HepG2 (cell line): Measurements from ENCODE around the gene TNP2.
A peak's percentile ranks its signal among the peaks of the same experiment; 100 is the strongest.

Source experiments
- MEF2D ChIP-seq: sonication (generic); formaldehyde crosslinking; IDR thresholded peaks from 2 replicates; pipeline ENCODE4 v1.5.1; 2020; ENCODE audit warnings: mild to moderate bottlenecking, missing genetic modification reagents
- NR2F2 ChIP-seq: IDR thresholded peaks from 2 replicates; pipeline ENCODE4 v1.6.1; 2012; ENCODE audit warnings: low read depth, inconsistent platforms, borderline replicate concordance
- RELA ChIP-seq: sonication (generic); formaldehyde crosslinking; IDR thresholded peaks from 2 replicates; pipeline ENCODE4 v1.4.0; 2020; ENCODE audit warnings: missing genetic modification reagents
- TF ChIP-seq, protein P1 (sequence below): sonication (generic); formaldehyde crosslinking; conservative IDR thresholded peaks from 2 replicates; pipeline ENCODE4 v1.4.0; 2020; ENCODE audit warnings: missing genetic modification reagents
- TF ChIP-seq, protein P2 (sequence below): sonication (generic); formaldehyde crosslinking; IDR thresholded peaks from 2 replicates; pipeline ENCODE4 v1.5.0; 2020; ENCODE audit warnings: mild to moderate bottlenecking, missing genetic modification reagents, moderate library complexity
- TF ChIP-seq, protein P3 (sequence below): IDR thresholded peaks from 2 replicates; pipeline ENCODE4 v1.6.1; 2012; ENCODE audit warnings: inconsistent platforms
- TF ChIP-seq, protein P4 (sequence below): sonication (generic); formaldehyde crosslinking; conservative IDR thresholded peaks from 2 replicates; pipeline ENCODE4 v1.8.0; 2022; ENCODE audit warnings: mild to moderate bottlenecking, moderate library complexity, missing genetic modification reagents

DNA sequence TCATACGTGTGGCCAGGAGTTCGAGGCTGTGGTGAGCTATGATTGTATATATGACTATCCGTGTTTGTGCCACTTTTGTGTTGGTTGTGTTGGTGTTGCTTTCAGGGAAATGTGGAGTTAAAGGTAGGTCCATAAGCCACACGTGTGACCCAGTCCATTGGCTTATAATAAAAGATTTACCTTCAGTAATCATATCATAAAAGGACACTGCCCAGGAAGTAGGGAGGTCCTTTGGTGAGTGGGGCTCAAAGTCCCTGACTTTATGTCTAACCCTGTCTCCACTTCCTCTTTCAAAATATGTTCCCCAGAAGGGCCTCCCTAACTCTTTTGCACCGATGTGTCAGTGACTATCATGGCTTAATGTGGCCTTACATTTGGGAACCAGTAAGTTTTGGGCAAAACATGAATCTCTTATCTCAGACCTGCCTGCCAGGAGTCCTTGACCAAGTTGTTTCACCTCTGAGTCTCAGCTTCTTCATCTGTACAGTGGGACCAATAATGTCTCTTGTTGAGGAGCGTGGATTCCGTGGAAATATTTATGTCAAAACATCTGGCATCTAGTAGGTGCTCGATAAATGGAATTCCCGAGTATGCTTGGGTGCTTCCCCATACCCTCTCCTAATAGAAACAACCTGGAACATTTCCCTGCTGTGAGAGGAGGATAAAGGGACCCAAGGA, 4.8 kb downstream of the TNP2 start:
- TF ChIP-seq, protein P1, sequence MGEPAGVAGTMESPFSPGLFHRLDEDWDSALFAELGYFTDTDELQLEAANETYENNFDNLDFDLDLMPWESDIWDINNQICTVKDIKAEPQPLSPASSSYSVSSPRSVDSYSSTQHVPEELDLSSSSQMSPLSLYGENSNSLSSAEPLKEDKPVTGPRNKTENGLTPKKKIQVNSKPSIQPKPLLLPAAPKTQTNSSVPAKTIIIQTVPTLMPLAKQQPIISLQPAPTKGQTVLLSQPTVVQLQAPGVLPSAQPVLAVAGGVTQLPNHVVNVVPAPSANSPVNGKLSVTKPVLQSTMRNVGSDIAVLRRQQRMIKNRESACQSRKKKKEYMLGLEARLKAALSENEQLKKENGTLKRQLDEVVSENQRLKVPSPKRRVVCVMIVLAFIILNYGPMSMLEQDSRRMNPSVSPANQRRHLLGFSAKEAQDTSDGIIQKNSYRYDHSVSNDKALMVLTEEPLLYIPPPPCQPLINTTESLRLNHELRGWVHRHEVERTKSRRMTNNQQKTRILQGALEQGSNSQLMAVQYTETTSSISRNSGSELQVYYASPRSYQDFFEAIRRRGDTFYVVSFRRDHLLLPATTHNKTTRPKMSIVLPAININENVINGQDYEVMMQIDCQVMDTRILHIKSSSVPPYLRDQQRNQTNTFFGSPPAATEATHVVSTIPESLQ, result no peak
- TF ChIP-seq, protein P2, sequence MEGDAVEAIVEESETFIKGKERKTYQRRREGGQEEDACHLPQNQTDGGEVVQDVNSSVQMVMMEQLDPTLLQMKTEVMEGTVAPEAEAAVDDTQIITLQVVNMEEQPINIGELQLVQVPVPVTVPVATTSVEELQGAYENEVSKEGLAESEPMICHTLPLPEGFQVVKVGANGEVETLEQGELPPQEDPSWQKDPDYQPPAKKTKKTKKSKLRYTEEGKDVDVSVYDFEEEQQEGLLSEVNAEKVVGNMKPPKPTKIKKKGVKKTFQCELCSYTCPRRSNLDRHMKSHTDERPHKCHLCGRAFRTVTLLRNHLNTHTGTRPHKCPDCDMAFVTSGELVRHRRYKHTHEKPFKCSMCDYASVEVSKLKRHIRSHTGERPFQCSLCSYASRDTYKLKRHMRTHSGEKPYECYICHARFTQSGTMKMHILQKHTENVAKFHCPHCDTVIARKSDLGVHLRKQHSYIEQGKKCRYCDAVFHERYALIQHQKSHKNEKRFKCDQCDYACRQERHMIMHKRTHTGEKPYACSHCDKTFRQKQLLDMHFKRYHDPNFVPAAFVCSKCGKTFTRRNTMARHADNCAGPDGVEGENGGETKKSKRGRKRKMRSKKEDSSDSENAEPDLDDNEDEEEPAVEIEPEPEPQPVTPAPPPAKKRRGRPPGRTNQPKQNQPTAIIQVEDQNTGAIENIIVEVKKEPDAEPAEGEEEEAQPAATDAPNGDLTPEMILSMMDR (CRISPR knock-in tag), result no peak
- TF ChIP-seq RELA (CRISPR knock-in tag) (no peak), NR2F2 (no peak), MEF2D (CRISPR knock-in tag) (no peak)
- TF ChIP-seq, protein P3, sequence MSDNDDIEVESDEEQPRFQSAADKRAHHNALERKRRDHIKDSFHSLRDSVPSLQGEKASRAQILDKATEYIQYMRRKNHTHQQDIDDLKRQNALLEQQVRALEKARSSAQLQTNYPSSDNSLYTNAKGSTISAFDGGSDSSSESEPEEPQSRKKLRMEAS, result peak; percentile 25; the same call in 1 of the 2 replicates
- TF ChIP-seq, protein P4, sequence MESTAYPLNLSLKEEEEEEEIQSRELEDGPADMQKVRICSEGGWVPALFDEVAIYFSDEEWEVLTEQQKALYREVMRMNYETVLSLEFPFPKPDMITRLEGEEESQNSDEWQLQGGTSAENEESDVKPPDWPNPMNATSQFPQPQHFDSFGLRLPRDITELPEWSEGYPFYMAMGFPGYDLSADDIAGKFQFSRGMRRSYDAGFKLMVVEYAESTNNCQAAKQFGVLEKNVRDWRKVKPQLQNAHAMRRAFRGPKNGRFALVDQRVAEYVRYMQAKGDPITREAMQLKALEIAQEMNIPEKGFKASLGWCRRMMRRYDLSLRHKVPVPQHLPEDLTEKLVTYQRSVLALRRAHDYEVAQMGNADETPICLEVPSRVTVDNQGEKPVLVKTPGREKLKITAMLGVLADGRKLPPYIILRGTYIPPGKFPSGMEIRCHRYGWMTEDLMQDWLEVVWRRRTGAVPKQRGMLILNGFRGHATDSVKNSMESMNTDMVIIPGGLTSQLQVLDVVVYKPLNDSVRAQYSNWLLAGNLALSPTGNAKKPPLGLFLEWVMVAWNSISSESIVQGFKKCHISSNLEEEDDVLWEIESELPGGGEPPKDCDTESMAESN, result no peak
